Effector memory CD8-positive, alpha-beta T cell (primary cell): ENCODE measurements around the gene CYP11A1.

Source experiments
- ATAC-seq: fragments of 150-1000 bp; cut with Tn5 transposase; replicated peaks from 2 replicates; pipeline ENCODE4 v1.10.0; 2021; ENCODE audit warnings: mild to moderate bottlenecking, moderate library complexity
- DNase-seq, 3 experiments: peaks; one replicate each; pipeline ENCODE4 v3.0.0; 2021
- H3K27ac Mint-ChIP-seq, 2 donors: one replicate each; pipeline ENCODE4 v1.8.0; 2022; ENCODE audit warnings: mild to moderate bottlenecking in 2 of 2, mixed read lengths in 2 of 2, moderate library complexity in 2 of 2
- H3K27me3 Mint-ChIP-seq, 2 donors: one replicate each; pipeline ENCODE4 v1.8.0; 2022; ENCODE audit warnings: mixed read lengths in 2 of 2
- H3K36me3 Mint-ChIP-seq: one replicate; pipeline ENCODE4 v1.8.0; 2022; ENCODE audit warnings: mild to moderate bottlenecking, moderate library complexity, mixed read lengths; ENCODE audit not compliant: insufficient read depth
- H3K4me1 Mint-ChIP-seq, 2 donors: one replicate each; pipeline ENCODE4 v1.8.0; 2022; ENCODE audit warnings: low read depth in 2 of 2, mixed read lengths in 2 of 2
- H3K4me3 Mint-ChIP-seq, 2 donors: one replicate each; pipeline ENCODE4 v1.8.0; 2022; ENCODE audit warnings: mild to moderate bottlenecking in 2 of 2, mixed read lengths in 2 of 2, moderate library complexity in 2 of 2
- H3K9me3 Mint-ChIP-seq, 2 donors: one replicate each; pipeline ENCODE4 v1.8.0; 2022; ENCODE audit warnings: mixed read lengths in 2 of 2

Gene CYP11A1

DNA sequence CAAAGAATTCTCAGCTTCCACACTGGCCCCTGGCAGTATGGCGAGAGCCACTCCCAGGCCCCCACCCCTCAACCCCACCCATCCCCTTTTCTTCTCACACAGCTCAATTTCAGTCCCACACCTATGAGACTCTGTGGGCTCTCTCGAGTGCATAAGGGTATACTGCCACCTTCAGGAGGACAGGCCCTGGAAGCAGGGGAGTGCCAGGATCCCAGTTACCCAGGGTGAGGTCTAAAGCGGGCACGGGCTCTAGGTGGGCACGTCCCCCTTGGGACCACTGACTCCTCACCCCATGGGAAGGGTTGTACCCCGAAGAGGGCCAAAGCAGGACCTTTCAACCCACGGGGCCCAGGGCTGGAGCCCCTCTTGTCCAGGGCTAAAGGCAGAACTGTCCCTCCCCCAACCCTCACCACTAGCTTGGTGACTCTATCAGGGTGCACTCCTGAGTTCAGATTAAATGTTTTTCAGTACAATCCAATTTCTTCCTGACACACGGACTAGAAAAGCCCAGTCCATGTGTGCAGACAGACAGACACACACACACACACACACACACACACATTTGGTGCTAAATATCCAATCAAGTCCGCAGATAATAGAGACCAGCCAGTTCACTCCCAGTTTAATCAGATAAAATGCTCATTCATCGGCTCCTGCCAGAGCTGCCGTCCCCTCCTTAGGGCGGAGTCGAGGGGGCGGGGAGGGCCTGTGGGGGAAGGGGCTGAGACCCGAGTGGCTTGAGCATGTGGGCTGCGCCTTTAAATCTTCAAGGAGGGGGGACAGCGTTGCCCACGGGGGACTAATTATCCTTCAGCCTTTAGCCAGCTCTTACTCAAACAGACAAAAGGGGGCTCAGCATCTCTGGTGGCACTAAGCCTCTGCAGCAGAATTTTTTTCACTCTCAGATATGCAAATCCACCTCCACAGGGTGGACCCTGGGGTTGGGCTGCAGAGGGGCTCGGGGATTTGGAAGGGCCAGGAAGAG, 59.3 kb downstream of the CYP11A1 start:
- Mint-ChIP-seq H3K27me3 (peaks cover 54 to 81% of the 10 kb centered on the region in 2 donors), H3K4me1 (no peaks in the 10 kb centered on the region), H3K4me3 (no peak overlapping the region), H3K9me3 (no peaks in the 10 kb centered on the region), H3K27ac (no peak overlapping the region), H3K36me3 (peaks cover 2% of the 10 kb centered on the region)
- ATAC-seq = no peak
- no peak for DNase-seq

DNA sequence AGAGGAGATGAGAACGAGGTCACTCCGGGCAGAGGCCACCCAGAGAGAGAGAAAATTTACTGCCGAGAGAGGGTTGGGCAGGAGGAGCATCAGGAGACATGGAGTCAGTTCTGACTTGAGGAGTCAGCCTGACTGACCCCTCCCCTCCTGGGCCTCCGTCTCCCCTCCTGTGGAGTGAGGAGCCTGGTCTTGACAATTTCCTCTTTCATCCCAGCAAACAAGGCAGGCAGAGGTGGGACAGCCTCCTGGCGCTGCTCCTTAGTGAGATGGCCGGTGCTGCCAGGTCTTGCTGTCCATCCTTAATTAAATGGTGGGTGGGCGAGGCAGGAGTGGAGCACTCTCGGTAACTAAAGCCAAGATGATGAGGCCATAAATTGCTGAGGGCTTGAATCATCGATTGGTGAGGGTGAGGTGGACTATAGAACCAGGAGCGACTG, 60.6 kb downstream of the CYP11A1 start:
- no peaks in the 10 kb centered on the region for H3K36me3 Mint-ChIP-seq
- DNase-seq (no peak), ATAC-seq (no peak)
- peaks cover 66 to 94% of the 10 kb centered on the region in 2 donors for H3K27me3 Mint-ChIP-seq
- H3K4me3 Mint-ChIP-seq = no peak overlapping the region
- H3K27ac Mint-ChIP-seq = no peak overlapping the region
- no peaks in the 10 kb centered on the region for H3K9me3 Mint-ChIP-seq
- no peaks in the 10 kb centered on the region for H3K4me1 Mint-ChIP-seq

DNA sequence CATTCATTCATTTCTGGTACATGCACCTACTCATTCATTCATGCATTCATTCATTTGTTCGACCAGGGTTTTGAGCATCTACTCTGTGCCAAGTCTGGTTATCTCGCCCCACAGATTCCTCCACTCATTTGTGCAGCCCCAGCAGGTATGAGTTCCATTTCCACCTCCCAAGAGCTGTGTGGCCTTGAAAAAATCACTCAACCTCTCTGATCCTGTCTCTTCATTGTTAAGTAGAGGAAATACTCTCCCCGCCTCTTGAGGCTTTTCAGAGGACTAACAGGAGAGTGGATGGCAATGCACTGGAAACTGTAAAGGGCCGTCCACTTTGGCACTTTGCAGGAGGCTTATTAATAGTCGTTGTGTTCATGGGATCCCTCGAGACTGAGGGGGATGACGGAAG, 61.8 kb downstream of the CYP11A1 start:
- Mint-ChIP-seq H3K27me3 (peaks cover 78 to 100% of the 10 kb centered on the region in 2 donors), H3K9me3 (no peaks in the 10 kb centered on the region), H3K36me3 (no peaks in the 10 kb centered on the region), H3K4me3 (no peak overlapping the region), H3K4me1 (no peaks in the 10 kb centered on the region), H3K27ac (no peak overlapping the region)
- no peak for DNase-seq
- ATAC-seq = no peak

DNA sequence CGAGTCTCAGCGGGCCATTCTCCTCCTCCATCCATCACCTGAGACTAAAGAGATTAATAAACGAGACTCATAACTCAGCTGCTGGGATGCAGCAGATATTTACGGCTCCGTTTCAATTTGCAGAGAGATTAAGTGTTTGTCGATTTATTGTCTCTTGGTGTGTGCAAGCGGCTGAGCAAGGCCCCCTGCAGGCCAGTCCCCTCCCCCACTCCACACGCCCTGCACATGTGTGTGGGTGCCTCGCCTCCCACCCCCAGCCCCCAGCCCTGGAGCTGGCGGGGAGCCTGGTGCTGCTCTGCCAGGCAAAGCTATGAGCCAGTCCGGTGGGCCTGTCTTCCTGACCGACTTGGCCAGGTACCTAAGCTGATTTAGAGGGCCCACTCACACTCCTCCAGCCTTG, 63.0 kb downstream of the CYP11A1 start:
- DNase-seq (no peak), ATAC-seq (no peak)
- H3K4me3 Mint-ChIP-seq = no peak overlapping the region
- H3K27me3 Mint-ChIP-seq = peaks cover 90 to 99% of the 10 kb centered on the region in 2 donors
- no peak overlapping the region for H3K27ac Mint-ChIP-seq
- no peaks in the 10 kb centered on the region for H3K9me3 Mint-ChIP-seq
- no peaks in the 10 kb centered on the region for H3K4me1 Mint-ChIP-seq
- no peaks in the 10 kb centered on the region for H3K36me3 Mint-ChIP-seq

DNA sequence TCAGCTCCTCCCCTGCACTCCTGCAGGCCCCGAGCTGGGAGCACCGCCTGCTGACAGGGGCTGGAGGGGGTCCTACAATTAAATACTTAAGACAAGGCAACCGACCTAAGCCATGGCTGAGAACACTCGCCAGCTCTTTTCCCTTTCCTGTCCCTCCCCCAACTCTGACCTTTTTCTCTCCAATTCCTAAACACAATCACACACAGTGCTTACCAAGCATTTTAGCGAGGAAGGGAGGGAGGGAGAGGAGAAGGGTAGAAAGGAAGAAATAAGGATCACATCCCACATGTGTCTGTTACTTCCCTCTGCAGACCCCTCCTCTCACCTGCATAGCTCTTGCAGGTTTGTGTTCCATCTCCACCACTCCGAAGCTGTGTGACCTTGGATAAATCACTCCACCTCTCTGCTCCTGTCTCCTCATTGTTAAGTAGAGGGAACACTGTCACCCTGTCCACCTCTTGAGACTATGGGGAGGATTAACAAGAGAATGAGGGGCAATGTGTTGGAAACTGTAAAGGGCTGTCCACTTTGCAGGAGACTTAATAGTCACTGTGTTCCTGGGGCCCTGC, 63.6 kb downstream of the CYP11A1 start:
- Mint-ChIP-seq H3K4me3 (no peak overlapping the region), H3K36me3 (peaks cover 2% of the 10 kb centered on the region), H3K4me1 (no peaks in the 10 kb centered on the region), H3K9me3 (no peaks in the 10 kb centered on the region), H3K27me3 (peaks cover 86 to 93% of the 10 kb centered on the region in 2 donors), H3K27ac (no peak overlapping the region)
- DNase-seq (no peak), ATAC-seq (no peak)

DNA sequence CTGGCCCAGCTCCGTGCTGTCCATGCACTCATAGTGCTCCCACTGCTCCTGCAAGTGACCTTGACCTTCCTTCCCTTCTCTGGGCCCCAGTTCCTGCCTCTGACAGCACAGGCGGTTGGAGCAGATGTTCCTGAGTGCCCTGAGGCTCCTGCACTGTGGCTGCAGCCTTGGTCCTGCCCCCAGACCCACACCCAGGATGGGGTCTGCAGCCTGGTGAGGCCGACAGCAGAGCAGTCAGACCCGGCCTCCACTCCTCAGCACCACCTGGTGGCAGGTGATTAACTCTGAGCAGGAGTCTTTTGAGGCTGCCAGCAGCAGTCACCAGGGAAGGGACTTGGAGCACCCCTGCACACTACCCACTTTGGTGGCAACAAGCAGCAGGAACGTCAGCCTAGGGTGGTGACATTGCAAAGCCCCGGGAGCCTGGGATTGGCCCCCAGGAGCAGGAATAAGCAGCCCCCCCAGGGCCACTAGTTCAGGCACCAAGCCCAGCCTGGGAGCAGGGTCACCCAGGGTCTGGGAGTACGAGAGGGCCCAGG, 64.6 kb downstream of the CYP11A1 start:
- Mint-ChIP-seq H3K4me1 (no peaks in the 10 kb centered on the region), H3K9me3 (no peaks in the 10 kb centered on the region), H3K4me3 (no peak overlapping the region), H3K27me3 (peaks cover 80 to 91% of the 10 kb centered on the region in 2 donors), H3K36me3 (peaks cover 5% of the 10 kb centered on the region), H3K27ac (no peak overlapping the region)
- ATAC-seq (no peak), DNase-seq (no peak)

DNA sequence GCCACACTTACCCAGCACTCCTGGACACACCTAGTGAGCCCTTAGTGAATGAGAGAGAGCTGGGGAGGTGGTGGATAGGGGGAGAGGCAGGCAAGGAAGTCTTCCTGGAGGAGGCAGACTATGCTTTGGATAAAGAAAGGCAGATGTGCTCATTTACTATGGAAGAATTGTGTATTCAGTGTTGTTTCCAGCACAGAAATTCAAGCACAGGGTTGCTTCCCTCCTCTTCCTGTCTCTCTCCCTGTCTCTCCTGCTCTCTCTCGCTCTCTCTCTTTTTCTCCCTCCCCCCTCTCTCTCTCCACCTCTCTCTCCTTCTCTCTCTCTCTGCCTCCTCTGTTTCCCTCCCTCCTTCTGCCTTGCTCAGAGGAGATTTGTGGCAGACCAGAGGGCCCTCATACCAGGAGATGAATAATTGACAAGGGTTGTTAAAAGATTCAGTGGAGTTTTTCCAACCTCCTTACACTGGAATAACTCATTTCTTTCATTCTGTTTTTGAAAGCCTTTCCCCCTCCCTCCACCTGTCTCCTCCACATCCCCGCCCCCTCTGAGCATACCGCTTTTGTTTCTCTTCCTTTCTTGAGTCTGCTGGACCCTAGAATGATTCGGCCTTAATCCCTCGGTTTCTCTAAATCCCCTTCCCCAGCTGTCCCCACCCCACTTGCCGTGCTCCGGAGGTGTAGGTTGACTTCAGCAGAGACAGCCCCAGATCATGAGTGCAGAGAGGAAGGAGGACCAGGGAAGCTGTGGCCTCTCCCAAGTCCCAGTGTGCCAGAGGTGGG, 65.7 kb downstream of the CYP11A1 start:
- no peaks in the 10 kb centered on the region for H3K4me1 Mint-ChIP-seq
- H3K36me3 Mint-ChIP-seq = peaks cover 5% of the 10 kb centered on the region
- H3K4me3 Mint-ChIP-seq = no peak overlapping the region
- H3K27ac Mint-ChIP-seq = no peak overlapping the region
- no peaks in the 10 kb centered on the region for H3K9me3 Mint-ChIP-seq
- peaks cover 72 to 84% of the 10 kb centered on the region in 2 donors for H3K27me3 Mint-ChIP-seq
- DNase-seq (no peak), ATAC-seq (no peak)

DNA sequence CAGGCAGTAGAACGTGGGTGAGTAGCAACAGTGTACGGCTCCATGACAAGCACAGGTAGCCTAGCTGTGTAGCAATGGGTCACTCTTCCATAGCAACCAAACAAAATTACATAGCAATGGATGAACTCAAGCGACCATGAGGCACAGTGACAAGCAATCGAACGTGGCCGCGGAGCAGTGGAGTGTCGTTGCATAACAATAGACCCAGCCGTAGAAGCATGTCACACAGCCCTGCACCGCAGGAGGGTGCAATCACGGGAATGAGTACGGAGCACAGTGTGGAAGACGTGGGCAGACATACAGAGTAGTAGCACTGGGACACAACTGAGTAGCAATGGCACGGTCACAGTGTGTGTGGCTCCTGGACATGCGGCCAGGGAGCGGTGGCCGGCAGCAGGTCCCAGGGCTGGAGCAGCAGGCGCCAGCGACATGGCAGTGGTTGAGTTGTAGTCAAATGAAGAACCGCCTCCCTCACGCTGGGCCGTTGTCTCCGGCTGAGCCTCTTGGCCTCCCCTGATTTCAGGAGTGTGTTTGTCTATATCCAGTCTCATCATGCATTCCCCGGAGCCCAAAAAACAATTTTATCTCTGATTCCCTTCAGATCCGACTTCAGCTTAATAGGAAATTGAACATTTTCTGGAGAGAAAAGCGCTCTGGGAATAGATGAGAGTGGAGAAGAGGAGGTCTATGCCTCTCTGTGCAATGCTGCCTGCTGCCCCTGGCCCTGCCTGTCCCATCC, 67.2 kb downstream of the CYP11A1 start:
- Mint-ChIP-seq H3K4me1 (no peaks in the 10 kb centered on the region), H3K27ac (no peak overlapping the region), H3K9me3 (no peaks in the 10 kb centered on the region), H3K27me3 (peaks cover 61 to 73% of the 10 kb centered on the region in 2 donors), H3K4me3 (no peak overlapping the region), H3K36me3 (peaks cover 5% of the 10 kb centered on the region)
- no peak for DNase-seq
- no peak for ATAC-seq

DNA sequence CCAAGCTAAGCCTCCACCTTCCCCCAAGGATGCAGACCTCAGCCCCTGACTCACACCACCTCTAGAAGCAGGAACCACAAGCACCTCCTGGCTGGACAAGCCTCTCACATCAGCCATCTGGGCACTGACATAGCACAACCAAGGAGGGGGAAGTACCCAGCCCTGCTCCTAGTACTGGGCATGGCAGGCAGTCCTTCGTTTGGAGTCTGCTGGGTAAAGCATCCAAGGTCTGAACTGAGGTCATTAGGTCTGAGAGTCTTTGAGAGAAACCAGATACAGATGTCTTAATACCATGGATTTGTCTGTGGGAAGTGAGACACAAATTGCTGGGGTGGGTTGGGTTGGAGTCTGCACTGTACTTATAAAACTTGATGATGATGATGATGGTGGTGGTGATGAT, 69.6 kb downstream of the CYP11A1 start:
- H3K36me3 Mint-ChIP-seq = peaks cover 5% of the 10 kb centered on the region
- peaks cover 46 to 60% of the 10 kb centered on the region in 2 donors for H3K27me3 Mint-ChIP-seq
- no peak for ATAC-seq
- no peak overlapping the region for H3K4me3 Mint-ChIP-seq
- no peaks in the 10 kb centered on the region for H3K4me1 Mint-ChIP-seq
- H3K27ac Mint-ChIP-seq = no peak overlapping the region
- no peaks in the 10 kb centered on the region for H3K9me3 Mint-ChIP-seq
- no peak for DNase-seq

DNA sequence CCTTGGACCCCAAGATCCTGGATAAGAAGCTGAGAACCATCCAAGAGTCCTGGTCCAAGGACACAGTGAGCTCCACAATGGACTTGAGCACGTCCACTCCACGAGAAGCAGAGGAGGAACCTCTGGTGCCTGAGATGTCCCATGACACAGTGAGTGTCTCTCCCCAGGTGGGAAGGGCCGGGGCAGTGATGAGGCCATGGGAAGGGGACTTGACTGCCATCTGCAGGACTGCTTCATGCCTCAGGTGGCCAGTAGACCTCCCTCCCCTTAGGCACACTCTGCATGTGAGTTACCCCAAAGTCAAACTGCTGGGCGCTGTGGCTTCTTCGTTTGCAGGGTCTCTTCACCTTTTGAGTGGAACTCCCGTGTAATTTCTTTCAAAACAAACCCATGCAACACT, 71.6 kb downstream of the CYP11A1 start:
- Mint-ChIP-seq H3K27ac (no peak overlapping the region), H3K4me3 (no peak overlapping the region), H3K27me3 (peaks cover 35 to 56% of the 10 kb centered on the region in 2 donors), H3K36me3 (peaks cover 5% of the 10 kb centered on the region), H3K4me1 (peaks cover 0 to 2% of the 10 kb centered on the region in 2 donors), H3K9me3 (no peaks in the 10 kb centered on the region)
- ATAC-seq = no peak
- DNase-seq = no peak

DNA sequence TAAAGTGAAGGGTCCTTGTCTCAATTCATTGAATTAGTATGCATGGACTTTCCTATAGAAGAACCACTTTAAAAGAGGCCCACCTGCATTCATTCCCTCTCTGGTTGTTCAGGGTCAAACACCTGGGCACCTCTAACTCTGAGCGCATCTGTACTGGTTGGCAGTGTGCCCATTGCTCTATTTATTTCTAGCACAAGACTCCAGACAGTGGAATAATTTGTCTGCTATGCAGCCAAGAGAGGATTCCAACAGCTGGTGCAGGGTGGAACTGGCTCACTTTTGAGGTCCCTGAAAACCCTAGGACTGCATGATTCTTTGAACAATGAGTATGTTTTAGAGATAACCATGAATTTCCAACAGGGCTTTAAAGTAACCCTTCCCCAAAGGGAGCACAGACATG, 73.4 kb downstream of the CYP11A1 start:
- Mint-ChIP-seq H3K36me3 (peaks cover 3% of the 10 kb centered on the region), H3K9me3 (no peaks in the 10 kb centered on the region), H3K27me3 (peaks cover 25 to 59% of the 10 kb centered on the region in 2 donors), H3K4me3 (no peak overlapping the region), H3K4me1 (peaks cover 0 to 2% of the 10 kb centered on the region in 2 donors), H3K27ac (no peak overlapping the region)
- DNase-seq (no peak), ATAC-seq (no peak)

DNA sequence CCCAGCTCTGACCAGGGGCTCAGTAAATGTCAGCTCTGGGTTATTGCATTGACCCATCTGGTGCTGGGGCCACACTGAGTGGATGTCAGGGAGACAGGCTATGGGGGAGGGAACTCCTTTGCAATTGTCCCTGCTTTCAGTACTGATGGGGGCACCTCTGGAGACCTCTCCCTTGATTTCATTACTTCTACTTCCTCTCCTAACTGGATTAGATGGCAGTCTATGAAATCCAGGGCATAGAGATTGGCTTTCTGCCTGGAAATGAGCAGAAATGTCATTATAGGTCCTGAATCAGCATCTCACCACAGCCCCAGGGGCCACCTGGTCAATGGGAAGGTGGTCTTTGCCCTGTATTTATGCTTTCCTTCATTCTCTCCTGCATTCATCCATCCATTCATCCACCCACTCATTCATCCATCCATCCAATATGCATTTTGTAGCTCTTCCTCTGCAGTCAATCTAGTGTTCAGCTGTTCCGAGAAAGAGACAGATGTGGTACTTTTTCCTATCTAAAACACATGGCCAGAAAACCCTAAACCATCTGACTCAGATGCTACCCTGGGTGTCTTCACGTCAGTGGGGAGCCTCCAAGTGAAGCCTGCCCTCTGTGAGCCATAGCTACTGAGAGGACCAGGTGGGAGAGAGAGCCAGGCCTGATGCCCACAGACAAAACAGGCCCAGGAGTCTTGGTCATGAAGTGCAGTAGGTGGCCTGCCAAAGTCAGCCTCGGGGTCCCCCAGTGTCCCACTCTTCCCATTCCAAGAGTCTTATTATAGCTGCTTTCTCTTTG, 74.2 kb downstream of the CYP11A1 start:
- no peak for DNase-seq
- H3K4me3 Mint-ChIP-seq = no peak overlapping the region
- H3K9me3 Mint-ChIP-seq = no peaks in the 10 kb centered on the region
- peaks cover 33 to 63% of the 10 kb centered on the region in 2 donors for H3K27me3 Mint-ChIP-seq
- no peaks in the 10 kb centered on the region for H3K36me3 Mint-ChIP-seq
- H3K27ac Mint-ChIP-seq = no peak overlapping the region
- no peak for ATAC-seq
- peaks cover 0 to 2% of the 10 kb centered on the region in 2 donors for H3K4me1 Mint-ChIP-seq
